Measurements from ENCODE around the gene MMP12.

Gene MMP12

GRCh38 chr11:102850973-102851745 is 23.6 kb downstream of the MMP12 start:
- ATAC-seq: no peak
- DNase-seq: no peak

GRCh38 chr11:102849311-102849710 is 25.5 kb downstream of the MMP12 start:
- no peak for ATAC-seq
- no peak for DNase-seq

- ATAC-seq (no peak), DNase-seq (no peak)
These were observed 28.5 kb downstream of the MMP12 start for GRCh38 chr11:102846292-102846691.

GRCh38 chr11:102843489-102843888 is 31.3 kb downstream of the MMP12 start, which contains the start of gene MMP3:
Gene MMP3, minus strand, starts transcription at chr11:102843609. Its CDS starts 63 bp downstream, at chr11:102843546.
- DNase-seq (no peak), ATAC-seq (no peak)

- DNase-seq: no peak
These were observed 31.9 kb downstream of the MMP12 start for GRCh38 chr11:102842930-102843329.

GRCh38 chr11:102840018-102840417 is 34.8 kb downstream of the MMP12 start:
- no peak for ATAC-seq
- no peak for DNase-seq

More at GRCh38 chr11:102842930-102843329, 31.9 kb downstream of the MMP12 start:
- no peak for ATAC-seq

GRCh38 chr11:102837646-102838045 is 37.1 kb downstream of the MMP12 start:
- no peak for ATAC-seq
- no peak for DNase-seq

GRCh38 chr11:102837156-102837555 is 37.6 kb downstream of the MMP12 start:
- ATAC-seq (no peak), DNase-seq (no peak)

- no peak for DNase-seq
- ATAC-seq: no peak
These were observed 38.4 kb downstream of the MMP12 start for GRCh38 chr11:102836290-102836875.

- ATAC-seq: no peak
- DNase-seq: no peak
These were observed 41.1 kb downstream of the MMP12 start for GRCh38 chr11:102833731-102834130.

- ATAC-seq (no peak), DNase-seq (no peak)
These were observed 42.2 kb downstream of the MMP12 start for GRCh38 chr11:102832612-102833011.

GRCh38 chr11:102831489-102832440 is 43.0 kb downstream of the MMP12 start:
- DNase-seq: peak; percentile 11

GRCh38 chr11:102831128-102831488 is 43.7 kb downstream of the MMP12 start:
- ATAC-seq (no peak), DNase-seq (no peak)

More at GRCh38 chr11:102831489-102832440, 43.0 kb downstream of the MMP12 start:
- ATAC-seq: no peak

GRCh38 chr11:102830001-102830727 is 44.6 kb downstream of the MMP12 start:
- DNase-seq: no peak

GRCh38 chr11:102829316-102830000 is 45.3 kb downstream of the MMP12 start:
- no peak for DNase-seq
- no peak for ATAC-seq

More at GRCh38 chr11:102830001-102830727, 44.6 kb downstream of the MMP12 start:
- ATAC-seq: no peak

- ATAC-seq: no peak
- DNase-seq: no peak
These were observed 50.2 kb downstream of the MMP12 start for GRCh38 chr11:102824556-102824955.

- DNase-seq (no peak), ATAC-seq (no peak)
These were observed 55.3 kb downstream of the MMP12 start for GRCh38 chr11:102819491-102819890.

GRCh38 chr11:102813484-102813883 is 61.3 kb downstream of the MMP12 start:
- DNase-seq (no peak), ATAC-seq (no peak)
